ENCODE data around the gene AOPEP.

- TF ChIP-seq CTCF (CRISPR knock-in tag; IDR thresholded peaks at IDR 0.05): no peak
- no peak for TF ChIP-seq FOXK2 (IDR thresholded peaks at IDR 0.05)
- no peak for TF ChIP-seq CEBPB (IDR thresholded peaks at IDR 0.05; ENCODE audit: borderline replicate concordance, low read depth, low read length)
- no peak for TF ChIP-seq USF2 (IDR thresholded peaks at IDR 0.05; ENCODE audit: low read depth, low read length)
- no peak for TF ChIP-seq USF2 (CRISPR knock-in tag; IDR thresholded peaks at IDR 0.05; ENCODE audit: borderline replicate concordance)
- no peak for TF ChIP-seq PHF20 (CRISPR knock-in tag; IDR thresholded peaks at IDR 0.05)
- no peak for TF ChIP-seq ZSCAN29 (CRISPR knock-in tag; conservative IDR thresholded peaks at IDR 0.05)
- TF ChIP-seq ZNF335 (CRISPR knock-in tag; IDR thresholded peaks at IDR 0.05): no peak
- TF ChIP-seq TBP (CRISPR knock-in tag; IDR thresholded peaks at IDR 0.05): no peak
- TF ChIP-seq ZNF768 (CRISPR knock-in tag; IDR thresholded peaks at IDR 0.05): no peak
- no peak for TF ChIP-seq ZNF468 (CRISPR knock-in tag; IDR thresholded peaks at IDR 0.05)
- no peak for TF ChIP-seq ELF1 (CRISPR knock-in tag; IDR thresholded peaks at IDR 0.05)
- no peak for TF ChIP-seq MAZ (IDR thresholded peaks at IDR 0.05; ENCODE audit: borderline replicate concordance, low read depth, low read length)
- no peak for TF ChIP-seq MAZ (CRISPR knock-in tag; IDR thresholded peaks at IDR 0.05; ENCODE audit: low read depth)
- no peak for TF ChIP-seq ZNF121 (CRISPR knock-in tag; IDR thresholded peaks at IDR 0.05)
Observed at GRCh38 chr9:95135756-95136155, 409.3 kb downstream of the AOPEP start.
